Measurements from ENCODE around the gene DOCK2.

The DOCK2 gene

GRCh38 chr5:169923988-169924387 is 286.9 kb downstream of the DOCK2 start:
- no peak overlapping the region for H3K4me2 ChIP-seq (ENCODE audit: low read length)
- H3K27me3 ChIP-seq (ENCODE audit: control insufficient read depth, low read length) = no peaks in the 10 kb centered on the region

GRCh38 chr5:169933127-169933526 is 296.1 kb downstream of the DOCK2 start:
- no peaks in the 10 kb centered on the region for H3K79me2 ChIP-seq (ENCODE audit: control insufficient read depth, low read length)
- H3K9me2 ChIP-seq (replicated peaks; ENCODE audit: control insufficient read depth, low read length) = no peaks in the 10 kb centered on the region
- no peak for TF ChIP-seq EZH2phosphoT487 (IDR thresholded peaks at IDR 0.05; ENCODE audit: borderline replicate concordance, low read length)
- TF ChIP-seq CTCF (IDR thresholded peaks at IDR 0.05; ENCODE audit: low read depth, low read length, poor library complexity, severe bottlenecking) = no peak
- H3K27me3 ChIP-seq (ENCODE audit: control insufficient read depth, low read length) = no peaks in the 10 kb centered on the region
- no peak overlapping the region for H3K4me3 ChIP-seq (ENCODE audit: low read length)
- no peak overlapping the region for H3K4me2 ChIP-seq (ENCODE audit: low read length)
- H3K4me1 ChIP-seq (ENCODE audit: control insufficient read depth, low read length) = peaks cover 19% of the 10 kb centered on the region
- no peaks in the 10 kb centered on the region for H3F3A ChIP-seq (ENCODE audit: control insufficient read depth, insufficient read depth)
- H3K9me3 ChIP-seq (ENCODE audit: control insufficient read depth, insufficient read depth, low read length) = no peaks in the 10 kb centered on the region
- no peak overlapping the region for H3K27ac ChIP-seq (ENCODE audit: low read depth, low read length)
- peaks cover 4% of the 10 kb centered on the region for H3K36me3 ChIP-seq (ENCODE audit: control insufficient read depth, low read length)
- no peaks in the 10 kb centered on the region for H4K20me1 ChIP-seq (ENCODE audit: control insufficient read depth, insufficient read depth, low read depth, low read length)

More at GRCh38 chr5:169923988-169924387, 286.9 kb downstream of the DOCK2 start:
- H3K27ac ChIP-seq (ENCODE audit: low read depth, low read length) = no peak overlapping the region
- no peaks in the 10 kb centered on the region for H3K79me2 ChIP-seq (ENCODE audit: control insufficient read depth, low read length)
- no peaks in the 10 kb centered on the region for H4K20me1 ChIP-seq (ENCODE audit: control insufficient read depth, insufficient read depth, low read depth, low read length)
- H3K9me2 ChIP-seq (replicated peaks; ENCODE audit: control insufficient read depth, low read length) = no peaks in the 10 kb centered on the region
- H3K4me1 ChIP-seq (ENCODE audit: control insufficient read depth, low read length) = no peaks in the 10 kb centered on the region
- no peaks in the 10 kb centered on the region for H3K9me3 ChIP-seq (ENCODE audit: control insufficient read depth, insufficient read depth, low read length)
- TF ChIP-seq EZH2phosphoT487 (IDR thresholded peaks at IDR 0.05; ENCODE audit: borderline replicate concordance, low read length) (no peak), CTCF (IDR thresholded peaks at IDR 0.05; ENCODE audit: low read depth, low read length, poor library complexity, severe bottlenecking) (no peak)
- H3F3A ChIP-seq (ENCODE audit: control insufficient read depth, insufficient read depth) = no peaks in the 10 kb centered on the region
- peaks cover 3% of the 10 kb centered on the region; the same call in 1 of the 2 replicates for H3K36me3 ChIP-seq (ENCODE audit: control insufficient read depth, low read length)
- H3K4me3 ChIP-seq (ENCODE audit: low read length) = no peak overlapping the region

- no peaks in the 10 kb centered on the region for H3K79me2 ChIP-seq (ENCODE audit: control insufficient read depth, low read length)
- no peak overlapping the region for H3K4me2 ChIP-seq (ENCODE audit: low read length)
- H3K36me3 ChIP-seq (ENCODE audit: control insufficient read depth, low read length) = peaks cover 4% of the 10 kb centered on the region
- no peaks in the 10 kb centered on the region for H3K27me3 ChIP-seq (ENCODE audit: control insufficient read depth, low read length)
- no peak overlapping the region for H3K4me3 ChIP-seq (ENCODE audit: low read length)
- H3F3A ChIP-seq (ENCODE audit: control insufficient read depth, insufficient read depth) = no peaks in the 10 kb centered on the region
- no peaks in the 10 kb centered on the region for H3K9me3 ChIP-seq (ENCODE audit: control insufficient read depth, insufficient read depth, low read length)
- peaks cover 19% of the 10 kb centered on the region for H3K4me1 ChIP-seq (ENCODE audit: control insufficient read depth, low read length)
- no peak overlapping the region for H3K27ac ChIP-seq (ENCODE audit: low read depth, low read length)
- no peaks in the 10 kb centered on the region for H3K9me2 ChIP-seq (replicated peaks; ENCODE audit: control insufficient read depth, low read length)
- TF ChIP-seq CTCF (IDR thresholded peaks at IDR 0.05; ENCODE audit: low read depth, low read length, poor library complexity, severe bottlenecking) = no peak
- TF ChIP-seq EZH2phosphoT487 (IDR thresholded peaks at IDR 0.05; ENCODE audit: borderline replicate concordance, low read length) = no peak
- H4K20me1 ChIP-seq (ENCODE audit: control insufficient read depth, insufficient read depth, low read depth, low read length) = no peaks in the 10 kb centered on the region
Measured at GRCh38 chr5:169933616-169934015, 296.5 kb downstream of the DOCK2 start.

All from DOHH2 (cell line).